WTC11 (cell line): ENCODE results near the gene PAK6. TPM values are rescaled to one million over a fixed set of nuclear protein-coding genes. Genes with fewer than 3 reads are reported as not detected.

Experiments
- ATAC-seq: fragments of 200-7000 bp; cut with Tn5 transposase; 2 replicates; pipeline ENCODE4 v1.10.0; 2021; ENCODE audit warnings: mild to moderate bottlenecking, moderate library complexity
- CTCF ChIA-PET: fragments of 300-600 bp; sonication (Branson Sonifier 250); formaldehyde crosslinking; loops from one replicate; lab custom pipeline; 2021; ENCODE audit warnings: antibody characterized with exemption; lab: Charles Lee
- POLR2A ChIA-PET: fragments of 350-600 bp; sonication (Branson Sonifier 250); formaldehyde crosslinking; loops from one replicate; lab custom pipeline; 2021; ENCODE audit warnings: antibody characterized with exemption; lab: Charles Lee
- DNase-seq: peaks from one replicate; pipeline ENCODE4 v3.0.0; 2021; ENCODE audit warnings: low spot score
- H3K27ac Mint-ChIP-seq: 2 replicates; pipeline ENCODE4 v1.8.0; 2021; ENCODE audit warnings: mixed read lengths
- H3K27me3 Mint-ChIP-seq: 2 replicates; pipeline ENCODE4 v1.8.0; 2021; ENCODE audit warnings: low read depth, mild to moderate bottlenecking, moderate library complexity, mixed read lengths
- H3K36me3 Mint-ChIP-seq: 2 replicates; pipeline ENCODE4 v1.8.0; 2021; ENCODE audit warnings: mixed read lengths
- H3K4me1 Mint-ChIP-seq: 2 replicates; pipeline ENCODE4 v1.8.0; 2022; ENCODE audit warnings: mixed read lengths
- H3K4me3 Mint-ChIP-seq: 2 replicates; pipeline ENCODE4 v1.8.0; 2021; ENCODE audit warnings: mild to moderate bottlenecking, moderate library complexity, mixed read lengths
- H3K9me3 Mint-ChIP-seq: 2 replicates; pipeline ENCODE4 v1.8.0; 2021; ENCODE audit warnings: mixed read lengths
- E2F1 ChIP-seq: sonication (generic); formaldehyde crosslinking; IDR thresholded peaks from 2 replicates; pipeline ENCODE4 v1.8.0; 2022; ENCODE audit warnings: mild to moderate bottlenecking, missing genetic modification reagents
- ETV6 ChIP-seq: sonication (generic); formaldehyde crosslinking; IDR thresholded peaks from 2 replicates; pipeline ENCODE4 v1.8.1; 2022; ENCODE audit warnings: mild to moderate bottlenecking, missing genetic modification reagents
- KAT7 ChIP-seq: sonication (generic); formaldehyde crosslinking; IDR thresholded peaks from 2 replicates; pipeline ENCODE4 v1.8.1; 2023; ENCODE audit warnings: missing genetic modification reagents, mild to moderate bottlenecking, borderline replicate concordance
- MYBL2 ChIP-seq: sonication (generic); formaldehyde crosslinking; IDR thresholded peaks from 2 replicates; pipeline ENCODE4 v1.8.1; 2023; ENCODE audit warnings: mild to moderate bottlenecking, moderate library complexity, missing genetic modification reagents
- TEAD4 ChIP-seq: sonication (generic); formaldehyde crosslinking; IDR thresholded peaks from 2 replicates; pipeline ENCODE4 v1.8.0; 2022; ENCODE audit warnings: mild to moderate bottlenecking, missing genetic modification reagents
- USF1 ChIP-seq: sonication (generic); formaldehyde crosslinking; IDR thresholded peaks from 2 replicates; pipeline ENCODE4 v1.8.0; 2022; ENCODE audit warnings: mild to moderate bottlenecking, missing genetic modification reagents
- total RNA-seq: library from RNA; stranded (reverse); gene quantifications from 3 replicates; pipeline ENCODE4 v1.2.3, GENCODE V29; 2021
- TF ChIP-seq, protein P1 (sequence below): fragments of 250-450 bp; sonication (Bioruptor Pico); conservative IDR thresholded peaks from 2 replicates; pipeline ENCODE4 v1.9.0; 2021; ENCODE audit warnings: mild to moderate bottlenecking
- TF ChIP-seq, protein P2 (sequence below): sonication (generic); formaldehyde crosslinking; IDR thresholded peaks from 2 replicates; pipeline ENCODE4 v1.8.1; 2023; ENCODE audit warnings: mild to moderate bottlenecking, missing genetic modification reagents
- TF ChIP-seq, protein P3 (sequence below): sonication (generic); formaldehyde crosslinking; IDR thresholded peaks from 2 replicates; pipeline ENCODE4 v1.8.1; 2022; ENCODE audit warnings: mild to moderate bottlenecking, moderate library complexity, missing genetic modification reagents
- TF ChIP-seq, protein P4 (sequence below): sonication (generic); formaldehyde crosslinking; IDR thresholded peaks from 2 replicates; pipeline ENCODE4 v1.8.1; 2023; ENCODE audit warnings: mild to moderate bottlenecking, missing genetic modification reagents, moderate library complexity
- TF ChIP-seq, protein P5 (sequence below): sonication (generic); formaldehyde crosslinking; IDR thresholded peaks from 2 replicates; pipeline ENCODE4 v1.8.0; 2023; ENCODE audit warnings: missing genetic modification reagents
- TF ChIP-seq, protein P6 (sequence below): sonication (generic); formaldehyde crosslinking; IDR thresholded peaks from 2 replicates; pipeline ENCODE4 v1.8.0; 2023; ENCODE audit warnings: missing genetic modification reagents, mild to moderate bottlenecking, borderline replicate concordance
- TF ChIP-seq, protein P7 (sequence below): fragments of 250-450 bp; sonication (Bioruptor Pico); IDR thresholded peaks from 2 replicates; pipeline ENCODE4 v1.9.0; 2021; ENCODE audit warnings: mild to moderate bottlenecking, borderline replicate concordance

The PAK6 gene
- total RNA-seq, 1 experiment from 2014 or later = 11.7 TPM

DNA sequence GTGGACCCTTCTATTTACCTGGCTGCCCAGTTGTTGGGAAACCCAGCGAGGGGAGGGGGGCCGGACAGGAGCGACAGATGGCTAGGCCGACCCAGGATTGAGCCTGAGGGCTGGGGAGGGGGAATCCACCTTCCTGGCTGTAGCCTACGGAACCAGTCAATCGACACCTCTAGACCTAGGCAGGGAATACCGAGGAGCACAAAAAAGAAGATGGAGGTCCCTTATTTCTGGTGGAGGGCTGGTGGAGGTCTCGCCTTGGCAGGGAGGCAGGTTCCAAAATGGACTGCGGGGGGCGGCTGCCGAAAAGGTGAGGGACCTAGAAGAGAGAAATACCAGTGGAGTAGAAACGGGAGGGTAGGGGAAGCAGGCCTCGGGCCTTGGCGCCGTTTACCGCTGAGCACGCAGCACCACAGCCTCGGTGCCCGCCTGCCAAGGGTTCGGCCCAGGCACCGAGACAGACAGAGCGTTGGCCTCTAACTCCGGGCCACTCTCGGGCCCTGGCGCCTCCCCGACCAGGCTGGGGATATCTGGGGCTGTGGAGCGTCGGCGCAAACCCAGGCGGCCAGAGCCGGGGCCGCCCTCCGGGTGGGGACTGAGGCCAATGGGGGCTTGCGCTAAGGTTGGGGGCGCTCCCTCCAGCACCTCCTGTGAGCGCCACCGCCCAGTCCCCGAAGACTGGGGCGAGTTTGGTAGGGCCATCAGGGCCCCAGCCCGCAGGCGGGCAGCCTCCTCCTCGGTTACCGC lies 42.4 kb downstream of the PAK6 start (continued):
- TF ChIP-seq, protein P1, sequence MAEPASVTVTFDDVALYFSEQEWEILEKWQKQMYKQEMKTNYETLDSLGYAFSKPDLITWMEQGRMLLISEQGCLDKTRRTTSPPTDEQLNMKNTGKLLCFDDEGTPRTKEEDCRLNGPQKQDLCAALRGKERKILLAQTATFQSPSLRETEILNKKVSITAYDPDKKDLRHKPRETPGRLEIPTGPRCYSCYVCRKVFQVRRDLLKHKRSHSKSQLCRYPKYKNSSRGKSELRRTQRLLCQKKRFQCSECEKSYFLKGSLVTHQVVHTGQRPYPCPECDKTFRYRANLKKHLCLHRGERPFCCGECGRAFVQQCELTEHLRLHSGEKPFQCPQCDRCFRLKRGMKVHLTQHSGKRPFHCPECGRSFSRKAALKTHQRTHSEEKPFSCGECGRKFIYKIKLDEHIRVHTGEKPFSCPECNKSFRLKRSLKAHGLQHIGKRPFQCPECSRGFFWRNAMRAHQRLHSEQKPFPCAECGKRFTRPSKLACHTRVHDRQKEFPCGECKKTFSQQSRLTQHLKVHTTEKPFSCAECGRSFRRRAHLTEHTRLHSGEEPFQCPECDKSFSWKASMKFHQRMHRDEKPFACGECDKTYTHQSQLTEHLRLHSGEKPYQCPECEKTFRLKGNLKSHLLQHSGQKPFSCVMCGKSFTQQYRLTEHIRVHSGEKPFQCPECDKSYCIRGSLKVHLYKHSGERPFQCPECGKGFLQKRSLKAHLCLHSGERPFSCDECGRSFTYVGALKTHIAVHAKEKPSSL (CRISPR knock-in tag) = no peak
- TF ChIP-seq MYBL2 (CRISPR knock-in tag) (no peak), TEAD4 (no peak), USF1 (no peak), ETV6 (CRISPR knock-in tag) (no peak)
- TF ChIP-seq, protein P2, sequence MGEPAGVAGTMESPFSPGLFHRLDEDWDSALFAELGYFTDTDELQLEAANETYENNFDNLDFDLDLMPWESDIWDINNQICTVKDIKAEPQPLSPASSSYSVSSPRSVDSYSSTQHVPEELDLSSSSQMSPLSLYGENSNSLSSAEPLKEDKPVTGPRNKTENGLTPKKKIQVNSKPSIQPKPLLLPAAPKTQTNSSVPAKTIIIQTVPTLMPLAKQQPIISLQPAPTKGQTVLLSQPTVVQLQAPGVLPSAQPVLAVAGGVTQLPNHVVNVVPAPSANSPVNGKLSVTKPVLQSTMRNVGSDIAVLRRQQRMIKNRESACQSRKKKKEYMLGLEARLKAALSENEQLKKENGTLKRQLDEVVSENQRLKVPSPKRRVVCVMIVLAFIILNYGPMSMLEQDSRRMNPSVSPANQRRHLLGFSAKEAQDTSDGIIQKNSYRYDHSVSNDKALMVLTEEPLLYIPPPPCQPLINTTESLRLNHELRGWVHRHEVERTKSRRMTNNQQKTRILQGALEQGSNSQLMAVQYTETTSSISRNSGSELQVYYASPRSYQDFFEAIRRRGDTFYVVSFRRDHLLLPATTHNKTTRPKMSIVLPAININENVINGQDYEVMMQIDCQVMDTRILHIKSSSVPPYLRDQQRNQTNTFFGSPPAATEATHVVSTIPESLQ = no peak
- TF ChIP-seq, protein P3, sequence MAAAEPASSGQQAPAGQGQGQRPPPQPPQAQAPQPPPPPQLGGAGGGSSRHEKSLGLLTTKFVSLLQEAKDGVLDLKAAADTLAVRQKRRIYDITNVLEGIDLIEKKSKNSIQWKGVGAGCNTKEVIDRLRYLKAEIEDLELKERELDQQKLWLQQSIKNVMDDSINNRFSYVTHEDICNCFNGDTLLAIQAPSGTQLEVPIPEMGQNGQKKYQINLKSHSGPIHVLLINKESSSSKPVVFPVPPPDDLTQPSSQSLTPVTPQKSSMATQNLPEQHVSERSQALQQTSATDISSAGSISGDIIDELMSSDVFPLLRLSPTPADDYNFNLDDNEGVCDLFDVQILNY (CRISPR knock-in tag) = no peak
- TF ChIP-seq, protein P4, sequence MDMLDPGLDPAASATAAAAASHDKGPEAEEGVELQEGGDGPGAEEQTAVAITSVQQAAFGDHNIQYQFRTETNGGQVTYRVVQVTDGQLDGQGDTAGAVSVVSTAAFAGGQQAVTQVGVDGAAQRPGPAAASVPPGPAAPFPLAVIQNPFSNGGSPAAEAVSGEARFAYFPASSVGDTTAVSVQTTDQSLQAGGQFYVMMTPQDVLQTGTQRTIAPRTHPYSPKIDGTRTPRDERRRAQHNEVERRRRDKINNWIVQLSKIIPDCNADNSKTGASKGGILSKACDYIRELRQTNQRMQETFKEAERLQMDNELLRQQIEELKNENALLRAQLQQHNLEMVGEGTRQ = no peak
- TF ChIP-seq, protein P5, sequence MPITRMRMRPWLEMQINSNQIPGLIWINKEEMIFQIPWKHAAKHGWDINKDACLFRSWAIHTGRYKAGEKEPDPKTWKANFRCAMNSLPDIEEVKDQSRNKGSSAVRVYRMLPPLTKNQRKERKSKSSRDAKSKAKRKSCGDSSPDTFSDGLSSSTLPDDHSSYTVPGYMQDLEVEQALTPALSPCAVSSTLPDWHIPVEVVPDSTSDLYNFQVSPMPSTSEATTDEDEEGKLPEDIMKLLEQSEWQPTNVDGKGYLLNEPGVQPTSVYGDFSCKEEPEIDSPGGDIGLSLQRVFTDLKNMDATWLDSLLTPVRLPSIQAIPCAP (CRISPR knock-in tag) = no peak
- TF ChIP-seq, protein P6, sequence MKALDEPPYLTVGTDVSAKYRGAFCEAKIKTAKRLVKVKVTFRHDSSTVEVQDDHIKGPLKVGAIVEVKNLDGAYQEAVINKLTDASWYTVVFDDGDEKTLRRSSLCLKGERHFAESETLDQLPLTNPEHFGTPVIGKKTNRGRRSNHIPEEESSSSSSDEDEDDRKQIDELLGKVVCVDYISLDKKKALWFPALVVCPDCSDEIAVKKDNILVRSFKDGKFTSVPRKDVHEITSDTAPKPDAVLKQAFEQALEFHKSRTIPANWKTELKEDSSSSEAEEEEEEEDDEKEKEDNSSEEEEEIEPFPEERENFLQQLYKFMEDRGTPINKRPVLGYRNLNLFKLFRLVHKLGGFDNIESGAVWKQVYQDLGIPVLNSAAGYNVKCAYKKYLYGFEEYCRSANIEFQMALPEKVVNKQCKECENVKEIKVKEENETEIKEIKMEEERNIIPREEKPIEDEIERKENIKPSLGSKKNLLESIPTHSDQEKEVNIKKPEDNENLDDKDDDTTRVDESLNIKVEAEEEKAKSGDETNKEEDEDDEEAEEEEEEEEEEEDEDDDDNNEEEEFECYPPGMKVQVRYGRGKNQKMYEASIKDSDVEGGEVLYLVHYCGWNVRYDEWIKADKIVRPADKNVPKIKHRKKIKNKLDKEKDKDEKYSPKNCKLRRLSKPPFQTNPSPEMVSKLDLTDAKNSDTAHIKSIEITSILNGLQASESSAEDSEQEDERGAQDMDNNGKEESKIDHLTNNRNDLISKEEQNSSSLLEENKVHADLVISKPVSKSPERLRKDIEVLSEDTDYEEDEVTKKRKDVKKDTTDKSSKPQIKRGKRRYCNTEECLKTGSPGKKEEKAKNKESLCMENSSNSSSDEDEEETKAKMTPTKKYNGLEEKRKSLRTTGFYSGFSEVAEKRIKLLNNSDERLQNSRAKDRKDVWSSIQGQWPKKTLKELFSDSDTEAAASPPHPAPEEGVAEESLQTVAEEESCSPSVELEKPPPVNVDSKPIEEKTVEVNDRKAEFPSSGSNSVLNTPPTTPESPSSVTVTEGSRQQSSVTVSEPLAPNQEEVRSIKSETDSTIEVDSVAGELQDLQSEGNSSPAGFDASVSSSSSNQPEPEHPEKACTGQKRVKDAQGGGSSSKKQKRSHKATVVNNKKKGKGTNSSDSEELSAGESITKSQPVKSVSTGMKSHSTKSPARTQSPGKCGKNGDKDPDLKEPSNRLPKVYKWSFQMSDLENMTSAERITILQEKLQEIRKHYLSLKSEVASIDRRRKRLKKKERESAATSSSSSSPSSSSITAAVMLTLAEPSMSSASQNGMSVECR (CRISPR knock-in tag) = no peak

DNA sequence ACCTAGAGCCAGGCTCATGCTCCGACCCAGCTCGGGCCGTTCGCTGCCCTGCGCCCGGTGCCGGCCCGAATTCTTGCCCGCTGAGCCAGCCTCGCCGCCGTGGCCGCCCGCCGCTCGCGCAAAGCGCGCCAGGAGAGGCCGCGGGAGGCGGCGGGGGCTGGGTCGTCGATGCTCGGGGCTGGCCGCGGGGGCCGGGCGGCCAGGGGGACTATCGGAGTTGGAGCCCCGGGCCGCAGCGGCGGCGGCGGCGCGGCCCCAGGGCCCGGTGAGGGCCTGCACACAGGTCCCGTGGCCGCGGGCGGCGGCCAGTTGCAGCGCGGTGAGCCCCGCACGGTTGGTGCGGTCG lies 42.9 kb downstream of the PAK6 start:
- TF ChIP-seq, protein P7, sequence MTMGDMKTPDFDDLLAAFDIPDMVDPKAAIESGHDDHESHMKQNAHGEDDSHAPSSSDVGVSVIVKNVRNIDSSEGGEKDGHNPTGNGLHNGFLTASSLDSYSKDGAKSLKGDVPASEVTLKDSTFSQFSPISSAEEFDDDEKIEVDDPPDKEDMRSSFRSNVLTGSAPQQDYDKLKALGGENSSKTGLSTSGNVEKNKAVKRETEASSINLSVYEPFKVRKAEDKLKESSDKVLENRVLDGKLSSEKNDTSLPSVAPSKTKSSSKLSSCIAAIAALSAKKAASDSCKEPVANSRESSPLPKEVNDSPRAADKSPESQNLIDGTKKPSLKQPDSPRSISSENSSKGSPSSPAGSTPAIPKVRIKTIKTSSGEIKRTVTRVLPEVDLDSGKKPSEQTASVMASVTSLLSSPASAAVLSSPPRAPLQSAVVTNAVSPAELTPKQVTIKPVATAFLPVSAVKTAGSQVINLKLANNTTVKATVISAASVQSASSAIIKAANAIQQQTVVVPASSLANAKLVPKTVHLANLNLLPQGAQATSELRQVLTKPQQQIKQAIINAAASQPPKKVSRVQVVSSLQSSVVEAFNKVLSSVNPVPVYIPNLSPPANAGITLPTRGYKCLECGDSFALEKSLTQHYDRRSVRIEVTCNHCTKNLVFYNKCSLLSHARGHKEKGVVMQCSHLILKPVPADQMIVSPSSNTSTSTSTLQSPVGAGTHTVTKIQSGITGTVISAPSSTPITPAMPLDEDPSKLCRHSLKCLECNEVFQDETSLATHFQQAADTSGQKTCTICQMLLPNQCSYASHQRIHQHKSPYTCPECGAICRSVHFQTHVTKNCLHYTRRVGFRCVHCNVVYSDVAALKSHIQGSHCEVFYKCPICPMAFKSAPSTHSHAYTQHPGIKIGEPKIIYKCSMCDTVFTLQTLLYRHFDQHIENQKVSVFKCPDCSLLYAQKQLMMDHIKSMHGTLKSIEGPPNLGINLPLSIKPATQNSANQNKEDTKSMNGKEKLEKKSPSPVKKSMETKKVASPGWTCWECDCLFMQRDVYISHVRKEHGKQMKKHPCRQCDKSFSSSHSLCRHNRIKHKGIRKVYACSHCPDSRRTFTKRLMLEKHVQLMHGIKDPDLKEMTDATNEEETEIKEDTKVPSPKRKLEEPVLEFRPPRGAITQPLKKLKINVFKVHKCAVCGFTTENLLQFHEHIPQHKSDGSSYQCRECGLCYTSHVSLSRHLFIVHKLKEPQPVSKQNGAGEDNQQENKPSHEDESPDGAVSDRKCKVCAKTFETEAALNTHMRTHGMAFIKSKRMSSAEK (CRISPR knock-in tag) = no peak
- TF ChIP-seq KAT7 (CRISPR knock-in tag) (0 out of 2 replicates have a peak, but pooled peaks have one; percentile 16), E2F1 (CRISPR knock-in tag) (no peak)
- Mint-ChIP-seq H3K9me3 (no peaks in the 10 kb centered on the region), H3K27me3 (peaks cover 76% of the 10 kb centered on the region), H3K4me3 (no peak overlapping the region), H3K27ac (no peak overlapping the region), H3K4me1 (peaks cover 59% of the 10 kb centered on the region), H3K36me3 (no peaks in the 10 kb centered on the region)
- CTCF ChIA-PET = interaction anchor here (1.0 to 13.0 kb wide), 3 partner anchors 9 to 41 kb away, joined by 5 to 341 read pairs (median 6); partner anchors contain the start of genes INAFM2 and PLCB2
- POLR2A ChIA-PET = no interaction called here
- DNase-seq (no peak), ATAC-seq (no peak)
